PC-9 (cell line): ENCODE measurements around the gene GLP1R.

ENCODE experiments used
- EZH2 ChIP-seq: fragments of 200-600 bp; sonication (generic); IDR thresholded peaks from 2 replicates; pipeline ENCODE4 v1.8.0; 2017; ENCODE audit warnings: antibody characterized with exemption, low read depth
- TF ChIP-seq, protein P1 (sequence below): fragments of 200-600 bp; sonication (generic); conservative IDR thresholded peaks from 2 replicates; pipeline ENCODE4 v1.6.1; 2017; ENCODE audit warnings: mixed run types, antibody characterized with exemption, mild to moderate bottlenecking, moderate library complexity

DNA sequence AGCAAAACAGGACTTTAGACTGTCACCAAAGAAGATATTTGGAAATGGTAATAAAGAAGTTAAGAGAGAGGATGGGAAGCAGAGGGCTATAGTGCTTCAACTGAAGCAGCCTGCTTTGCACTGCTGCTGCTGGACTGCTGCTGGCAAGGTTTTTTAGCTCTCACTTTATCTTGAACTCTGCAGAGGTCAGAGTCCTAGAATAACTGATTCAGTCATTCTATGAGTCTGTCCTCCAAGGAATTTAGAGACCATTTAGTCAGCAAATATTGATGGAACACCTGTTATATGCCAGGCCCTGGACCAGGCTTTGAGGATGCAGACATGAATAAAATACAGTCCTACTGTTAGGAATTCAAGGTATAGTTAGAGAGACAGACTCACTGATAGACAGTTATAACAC lies 75.5 kb downstream of the GLP1R start:
- TF ChIP-seq, protein P1, sequence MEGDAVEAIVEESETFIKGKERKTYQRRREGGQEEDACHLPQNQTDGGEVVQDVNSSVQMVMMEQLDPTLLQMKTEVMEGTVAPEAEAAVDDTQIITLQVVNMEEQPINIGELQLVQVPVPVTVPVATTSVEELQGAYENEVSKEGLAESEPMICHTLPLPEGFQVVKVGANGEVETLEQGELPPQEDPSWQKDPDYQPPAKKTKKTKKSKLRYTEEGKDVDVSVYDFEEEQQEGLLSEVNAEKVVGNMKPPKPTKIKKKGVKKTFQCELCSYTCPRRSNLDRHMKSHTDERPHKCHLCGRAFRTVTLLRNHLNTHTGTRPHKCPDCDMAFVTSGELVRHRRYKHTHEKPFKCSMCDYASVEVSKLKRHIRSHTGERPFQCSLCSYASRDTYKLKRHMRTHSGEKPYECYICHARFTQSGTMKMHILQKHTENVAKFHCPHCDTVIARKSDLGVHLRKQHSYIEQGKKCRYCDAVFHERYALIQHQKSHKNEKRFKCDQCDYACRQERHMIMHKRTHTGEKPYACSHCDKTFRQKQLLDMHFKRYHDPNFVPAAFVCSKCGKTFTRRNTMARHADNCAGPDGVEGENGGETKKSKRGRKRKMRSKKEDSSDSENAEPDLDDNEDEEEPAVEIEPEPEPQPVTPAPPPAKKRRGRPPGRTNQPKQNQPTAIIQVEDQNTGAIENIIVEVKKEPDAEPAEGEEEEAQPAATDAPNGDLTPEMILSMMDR, result no peak
- TF ChIP-seq EZH2, result no peak
